GM12864 (cell line): ENCODE data around the gene G3BP2.

Experiments used
- DNase-seq: peaks from one replicate; pipeline ENCODE4 v3.0.0-alpha.2; 2011; ENCODE audit warnings: low read depth
- H3K4me3 ChIP-seq: 2 replicates; pipeline ENCODE4 v1.5.1; 2011; ENCODE audit warnings: mild to moderate bottlenecking, low read depth, low read length, control low read depth
- TF ChIP-seq, protein P1 (sequence below): IDR thresholded peaks from 2 replicates; pipeline ENCODE4 v1.5.1; 2011; ENCODE audit warnings: low read depth, mild to moderate bottlenecking, moderate library complexity, low read length, control low read depth, inconsistent platforms; ENCODE audit errors: missing control alignments

Gene G3BP2

DNA sequence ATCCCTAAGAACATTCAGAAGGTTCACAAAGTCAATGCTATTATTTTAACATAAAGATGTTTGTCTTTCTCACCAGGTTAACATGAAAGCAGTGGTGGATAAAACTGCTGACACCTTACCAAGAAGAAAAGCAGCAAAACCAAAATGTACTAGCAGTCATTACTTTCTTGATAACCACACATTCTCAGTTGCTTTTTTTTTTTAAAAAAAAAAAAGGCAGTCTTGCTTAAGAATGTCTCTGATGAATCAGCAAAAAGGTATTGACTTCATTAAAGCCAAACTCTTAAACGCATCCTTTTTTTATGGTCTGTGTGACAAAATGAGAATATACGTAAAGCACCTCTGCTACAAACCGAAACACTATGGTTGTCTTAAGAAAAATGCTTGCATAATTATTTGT is 74.8 kb downstream of the G3BP2 start:
- H3K4me3 ChIP-seq: no peak overlapping the region
- no peak for DNase-seq
- TF ChIP-seq, protein P1, sequence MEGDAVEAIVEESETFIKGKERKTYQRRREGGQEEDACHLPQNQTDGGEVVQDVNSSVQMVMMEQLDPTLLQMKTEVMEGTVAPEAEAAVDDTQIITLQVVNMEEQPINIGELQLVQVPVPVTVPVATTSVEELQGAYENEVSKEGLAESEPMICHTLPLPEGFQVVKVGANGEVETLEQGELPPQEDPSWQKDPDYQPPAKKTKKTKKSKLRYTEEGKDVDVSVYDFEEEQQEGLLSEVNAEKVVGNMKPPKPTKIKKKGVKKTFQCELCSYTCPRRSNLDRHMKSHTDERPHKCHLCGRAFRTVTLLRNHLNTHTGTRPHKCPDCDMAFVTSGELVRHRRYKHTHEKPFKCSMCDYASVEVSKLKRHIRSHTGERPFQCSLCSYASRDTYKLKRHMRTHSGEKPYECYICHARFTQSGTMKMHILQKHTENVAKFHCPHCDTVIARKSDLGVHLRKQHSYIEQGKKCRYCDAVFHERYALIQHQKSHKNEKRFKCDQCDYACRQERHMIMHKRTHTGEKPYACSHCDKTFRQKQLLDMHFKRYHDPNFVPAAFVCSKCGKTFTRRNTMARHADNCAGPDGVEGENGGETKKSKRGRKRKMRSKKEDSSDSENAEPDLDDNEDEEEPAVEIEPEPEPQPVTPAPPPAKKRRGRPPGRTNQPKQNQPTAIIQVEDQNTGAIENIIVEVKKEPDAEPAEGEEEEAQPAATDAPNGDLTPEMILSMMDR: no peak

DNA sequence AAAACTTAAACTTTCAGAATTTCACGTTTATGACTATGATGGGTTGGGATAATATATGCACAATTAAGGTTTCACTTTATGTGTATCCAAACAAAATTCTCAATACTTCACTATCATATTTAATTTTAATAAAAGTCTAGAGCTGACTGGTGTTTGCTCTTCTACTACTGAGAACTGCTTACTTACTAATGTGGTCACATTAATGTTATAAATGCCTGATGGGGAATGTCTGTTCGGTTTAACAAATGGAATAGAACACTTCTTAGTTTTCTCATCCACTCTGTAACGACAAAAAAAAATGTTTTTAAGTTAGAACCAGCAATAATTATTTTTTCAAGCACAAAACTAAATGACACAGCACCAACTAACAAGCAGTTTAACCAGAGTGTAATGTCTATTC is 77.2 kb downstream of the G3BP2 start:
- DNase-seq: no peak
- TF ChIP-seq, protein P1: no peak
- no peak overlapping the region for H3K4me3 ChIP-seq

DNA sequence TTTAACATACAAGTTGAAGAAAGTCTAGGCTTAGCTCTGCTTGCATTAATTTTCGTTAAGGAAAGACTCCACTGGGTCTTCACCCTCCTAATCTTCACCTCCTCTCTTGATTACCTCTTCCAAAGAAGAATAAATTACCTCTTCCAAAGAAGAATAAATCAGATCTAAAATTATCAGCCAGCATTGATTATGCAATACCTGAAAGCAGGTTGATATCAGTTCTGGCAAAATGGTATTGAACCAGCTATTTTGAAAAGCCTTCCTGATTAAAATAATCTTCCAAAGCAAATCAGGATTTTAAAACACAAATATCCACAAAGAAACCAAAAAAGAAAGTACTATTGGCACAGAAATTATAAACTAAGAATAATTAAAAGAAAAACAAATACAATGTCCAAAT is 79.8 kb downstream of the G3BP2 start:
- H3K4me3 ChIP-seq: no peak overlapping the region
- DNase-seq: no peak
- TF ChIP-seq, protein P1: no peak
